ENCODE results near the gene CRIP2.

DNA sequence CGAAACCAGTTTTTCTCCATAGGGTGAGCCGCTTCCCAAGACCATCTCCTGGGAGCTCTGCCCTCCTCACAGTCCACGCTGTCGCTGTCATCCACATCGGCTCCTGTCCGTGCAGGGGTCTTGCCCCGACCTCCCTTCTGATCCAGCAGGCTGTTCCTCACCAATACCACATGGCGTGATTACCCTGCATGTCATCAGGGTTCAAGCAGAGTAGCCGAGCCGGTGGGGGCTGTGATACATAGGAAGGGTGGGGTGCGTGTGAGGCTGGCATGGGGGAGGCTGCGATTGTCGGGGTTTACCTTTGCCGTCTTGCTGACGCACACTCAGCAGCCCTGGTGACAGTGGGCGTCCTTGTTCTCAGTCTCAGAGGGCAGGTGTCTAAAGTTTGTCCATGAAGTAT lies 33.4 kb downstream of the CRIP2 start:
- no peak for TF ChIP-seq CTCF (IDR thresholded peaks at IDR 0.05; ENCODE audit: low read depth, low read length, missing input control)
- no peak for TF ChIP-seq GABPA (IDR thresholded peaks at IDR 0.05 in 1 of 2, conservative IDR thresholded peaks at IDR 0.05 in 1 of 2)
- TF ChIP-seq RXRA (IDR thresholded peaks at IDR 0.05), result no peak
- no peak for TF ChIP-seq MAX (IDR thresholded peaks at IDR 0.05)
- no peak for TF ChIP-seq EGR1 (IDR thresholded peaks at IDR 0.05; ENCODE audit: low read depth in 2 of 2)
- no peak for TF ChIP-seq JUND (IDR thresholded peaks at IDR 0.05)
- TF ChIP-seq, protein P1, sequence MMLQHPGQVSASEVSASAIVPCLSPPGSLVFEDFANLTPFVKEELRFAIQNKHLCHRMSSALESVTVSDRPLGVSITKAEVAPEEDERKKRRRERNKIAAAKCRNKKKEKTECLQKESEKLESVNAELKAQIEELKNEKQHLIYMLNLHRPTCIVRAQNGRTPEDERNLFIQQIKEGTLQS (IDR thresholded peaks at IDR 0.05), result no peak
- no peak for TF ChIP-seq YY1 (IDR thresholded peaks at IDR 0.05)
- no peak for TF ChIP-seq RAD21 (IDR thresholded peaks at IDR 0.05)
- TF ChIP-seq HNF4G (IDR thresholded peaks at IDR 0.05), result no peak

All from liver (tissue), 3 donors.